T-helper 17 cell (primary cell): Measurements from ENCODE around the gene DPPA5. TPM values are rescaled to one million over a fixed set of nuclear protein-coding genes. Genes with fewer than 3 reads are reported as not detected.
"Not testable (repeated sequence)": the region's sequence is repeated elsewhere in the genome, so short reads cannot be mapped to it uniquely, and the experiment has no call there.

ENCODE experiments used
- ATAC-seq: fragments of 150-1000 bp; cut with Tn5 transposase; 2 replicates; pipeline ENCODE4 v1.10.0; 2021; ENCODE audit warnings: mild to moderate bottlenecking, moderate library complexity
- DNase-seq, 3 donors: peaks; one replicate each; pipeline versions ENCODE4 v3.0.0 to v3.0.0-alpha.2; 2020 to 2021
- H3K9me3 ChIP-seq: one replicate; pipeline ENCODE4 v1.7.0; 2013; ENCODE audit warnings: low read length, mild to moderate bottlenecking; ENCODE audit not compliant: control insufficient read depth, poor library complexity, severe bottlenecking
- H3K27ac Mint-ChIP-seq: one replicate; pipeline ENCODE4 v1.8.0; 2022; ENCODE audit warnings: mild to moderate bottlenecking, moderate library complexity, mixed read lengths
- H3K27me3 Mint-ChIP-seq: one replicate; pipeline ENCODE4 v1.8.0; 2022; ENCODE audit warnings: mixed read lengths
- H3K36me3 Mint-ChIP-seq: one replicate; pipeline ENCODE4 v1.8.0; 2022; ENCODE audit warnings: low read depth, mixed read lengths
- H3K4me1 Mint-ChIP-seq: one replicate; pipeline ENCODE4 v1.8.0; 2022; ENCODE audit warnings: mild to moderate bottlenecking, mixed read lengths
- H3K4me3 Mint-ChIP-seq: one replicate; pipeline ENCODE4 v1.8.0; 2022; ENCODE audit warnings: mild to moderate bottlenecking, moderate library complexity, mixed read lengths
- total RNA-seq, 4 donors: library from RNA in 2 of 4; stranded (reverse) in 2 of 4; gene quantifications; one replicate each; pipeline ENCODE4 v1.2.3 and lab custom pipeline; 2022 to 2026

The DPPA5 gene, protein sequence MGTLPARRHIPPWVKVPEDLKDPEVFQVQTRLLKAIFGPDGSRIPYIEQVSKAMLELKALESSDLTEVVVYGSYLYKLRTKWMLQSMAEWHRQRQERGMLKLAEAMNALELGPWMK
- not detected for total RNA-seq
- total RNA-seq (lab: John Stamatoyannopoulos, UW) = 0 reads per million in 2 donors

- no peak for ATAC-seq
- DNase-seq = no peak
- Mint-ChIP-seq H3K27ac (no peak within 1 kb of the TSS), H3K27me3 (peaks cover 24% of the 10 kb centered on the region), H3K36me3 (no peaks in the 10 kb centered on the region), H3K4me3 (no peak within 1 kb of the TSS), H3K4me1 (peaks cover 5% of the 10 kb centered on the region)
- no peaks in the 10 kb centered on the region for H3K9me3 ChIP-seq
Observed at GRCh38 chr6:73353636-73354593, at the start of gene DPPA5. Gene DPPA5, minus strand, starts transcription at chr6:73354276. Its CDS starts 51 bp downstream, at chr6:73354225.

- Mint-ChIP-seq H3K4me3 (no peak overlapping the region), H3K27me3 (no peaks in the 10 kb centered on the region), H3K36me3 (no peaks in the 10 kb centered on the region), H3K4me1 (no peaks in the 10 kb centered on the region), H3K27ac (no peak overlapping the region)
- DNase-seq = no peak
- H3K9me3 ChIP-seq = no peaks in the 10 kb centered on the region
- ATAC-seq = no peak
Observed at GRCh38 chr6:73400656-73401055, 46.6 kb upstream of the DPPA5 start.

- peaks cover 12% of the 10 kb centered on the region for H3K4me1 Mint-ChIP-seq
- H3K36me3 Mint-ChIP-seq = no peaks in the 10 kb centered on the region
- DNase-seq (no peak), ATAC-seq (no peak)
- no peaks in the 10 kb centered on the region for H3K9me3 ChIP-seq
- H3K4me3 Mint-ChIP-seq = no peak overlapping the region
- no peak overlapping the region for H3K27ac Mint-ChIP-seq
- H3K27me3 Mint-ChIP-seq = no peaks in the 10 kb centered on the region
Observed at GRCh38 chr6:73395875-73396274, 41.8 kb upstream of the DPPA5 start.

- no peaks in the 10 kb centered on the region for H3K9me3 ChIP-seq
- ATAC-seq = peak; percentile 74
- no peaks in the 10 kb centered on the region for H3K36me3 Mint-ChIP-seq
- peak; percentile 17 to 41 (median 19) for DNase-seq
- no peaks in the 10 kb centered on the region for H3K27me3 Mint-ChIP-seq
- H3K4me3 Mint-ChIP-seq = peak within 1 kb of the TSS; percentile 84
- H3K4me1 Mint-ChIP-seq = peaks cover 12% of the 10 kb centered on the region
- H3K27ac Mint-ChIP-seq = peak within 1 kb of the TSS; percentile 73
Observed at GRCh38 chr6:73394577-73395354, 40.7 kb upstream of the DPPA5 start, which contains the start of gene DDX43. Gene DDX43, plus strand, starts transcription at chr6:73394828. Its CDS starts 78 bp downstream, at chr6:73394906.

DNA sequence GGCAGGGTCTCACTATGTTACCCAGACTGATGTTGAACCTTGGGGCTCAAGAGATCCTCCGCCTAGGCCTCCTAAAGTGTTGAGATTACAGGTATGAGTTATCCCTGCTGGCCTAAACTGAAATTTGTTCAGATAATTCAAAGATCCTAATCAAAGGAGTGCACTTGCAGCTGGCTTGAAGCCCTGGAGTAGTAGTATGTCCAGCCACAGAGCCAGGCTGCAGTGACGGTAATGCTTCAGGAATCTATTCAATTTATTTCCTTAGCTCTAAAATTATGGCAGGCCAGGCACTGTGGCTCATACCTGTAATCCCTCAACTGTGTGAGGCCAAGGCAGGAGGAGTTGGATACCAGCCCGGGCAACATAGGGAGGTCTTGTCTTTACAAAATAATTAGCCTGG, 39.2 kb upstream of the DPPA5 start:
- DNase-seq (no peak), ATAC-seq (no peak)
- peak overlapping the region; percentile 86 for H3K27ac Mint-ChIP-seq
- H3K4me1 Mint-ChIP-seq = peaks cover 15% of the 10 kb centered on the region
- no peak overlapping the region for H3K4me3 Mint-ChIP-seq
- H3K27me3 Mint-ChIP-seq = no peaks in the 10 kb centered on the region
- no peaks in the 10 kb centered on the region for H3K36me3 Mint-ChIP-seq
- no peaks in the 10 kb centered on the region for H3K9me3 ChIP-seq

- Mint-ChIP-seq H3K27ac (peak overlapping the region; percentile 86), H3K4me1 (peaks cover 15% of the 10 kb centered on the region)
- not testable (repeated sequence) for H3K4me3 Mint-ChIP-seq, ATAC-seq, DNase-seq, H3K27me3 Mint-ChIP-seq, H3K9me3 ChIP-seq, H3K36me3 Mint-ChIP-seq
Observed at GRCh38 chr6:73392188-73392587, 38.1 kb upstream of the DPPA5 start.

- no peaks in the 10 kb centered on the region for H3K27me3 Mint-ChIP-seq
- H3K36me3 Mint-ChIP-seq = no peaks in the 10 kb centered on the region
- no peaks in the 10 kb centered on the region for H3K9me3 ChIP-seq
- H3K27ac Mint-ChIP-seq = peak overlapping the region; percentile 86
- H3K4me3 Mint-ChIP-seq = no peak overlapping the region
- DNase-seq (no peak), ATAC-seq (peak; percentile 50)
- peaks cover 15% of the 10 kb centered on the region for H3K4me1 Mint-ChIP-seq
Observed at GRCh38 chr6:73391675-73392074, 37.6 kb upstream of the DPPA5 start.

DNA sequence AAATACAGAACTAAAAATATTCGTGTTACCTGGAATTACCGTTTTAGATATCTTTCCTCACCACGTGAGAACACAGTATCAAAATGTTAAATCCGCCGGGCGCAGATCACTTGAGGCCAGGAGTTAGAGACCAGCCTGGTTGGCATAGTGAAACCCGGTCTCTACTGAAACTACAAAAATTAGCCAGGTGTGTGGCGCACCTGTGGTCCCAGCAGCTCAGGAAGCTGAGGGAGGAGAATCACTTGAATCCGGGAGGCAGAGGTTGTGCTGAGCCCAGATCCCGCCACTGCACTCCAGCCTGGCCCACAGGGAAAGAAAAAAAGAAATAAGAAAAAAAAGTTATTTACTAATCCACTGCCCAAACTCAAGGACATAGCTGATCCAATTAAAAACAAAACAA, 35.8 kb upstream of the DPPA5 start:
- Mint-ChIP-seq H3K4me1 (peaks cover 15% of the 10 kb centered on the region), H3K27me3 (no peaks in the 10 kb centered on the region), H3K4me3 (no peak overlapping the region), H3K36me3 (no peaks in the 10 kb centered on the region), H3K27ac (peak overlapping the region; percentile 83)
- H3K9me3 ChIP-seq = no peaks in the 10 kb centered on the region
- ATAC-seq = no peak
- DNase-seq = no peak

GRCh38 chr6:73388800-73389512, 34.9 kb upstream of the DPPA5 start:
- H3K4me3 Mint-ChIP-seq = peak overlapping the region; percentile 87
- no peaks in the 10 kb centered on the region for H3K9me3 ChIP-seq
- peak overlapping the region; percentile 83 for H3K27ac Mint-ChIP-seq
- peaks cover 15% of the 10 kb centered on the region for H3K4me1 Mint-ChIP-seq
- DNase-seq = peak; percentile 13 to 41 (median 25)
- H3K36me3 Mint-ChIP-seq = no peaks in the 10 kb centered on the region
- ATAC-seq = peak; percentile 82
- no peaks in the 10 kb centered on the region for H3K27me3 Mint-ChIP-seq

DNA sequence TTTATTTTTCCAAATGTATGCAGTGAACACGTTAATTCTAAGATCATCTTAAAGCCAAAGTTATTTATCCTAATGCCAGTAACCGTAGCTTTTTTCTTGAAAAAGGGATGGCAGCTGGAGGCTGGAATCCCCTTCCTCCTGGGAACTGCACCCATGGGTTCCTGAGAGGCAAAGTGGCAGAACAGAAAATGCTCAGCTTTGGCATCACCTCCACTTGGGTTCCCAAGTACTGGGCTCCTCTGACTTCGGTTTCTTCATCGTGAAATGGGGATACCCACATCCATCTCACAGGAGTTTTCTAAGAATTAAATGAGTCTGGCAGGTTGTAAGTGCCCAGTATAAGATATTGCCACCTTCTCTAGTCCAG, 34.3 kb upstream of the DPPA5 start:
- no peaks in the 10 kb centered on the region for H3K27me3 Mint-ChIP-seq
- no peaks in the 10 kb centered on the region for H3K9me3 ChIP-seq
- H3K27ac Mint-ChIP-seq = peak overlapping the region; percentile 83
- ATAC-seq (peak; percentile 29), DNase-seq (no peak)
- H3K4me1 Mint-ChIP-seq = peaks cover 15% of the 10 kb centered on the region
- H3K4me3 Mint-ChIP-seq = peak overlapping the region; percentile 87
- no peaks in the 10 kb centered on the region for H3K36me3 Mint-ChIP-seq

DNA sequence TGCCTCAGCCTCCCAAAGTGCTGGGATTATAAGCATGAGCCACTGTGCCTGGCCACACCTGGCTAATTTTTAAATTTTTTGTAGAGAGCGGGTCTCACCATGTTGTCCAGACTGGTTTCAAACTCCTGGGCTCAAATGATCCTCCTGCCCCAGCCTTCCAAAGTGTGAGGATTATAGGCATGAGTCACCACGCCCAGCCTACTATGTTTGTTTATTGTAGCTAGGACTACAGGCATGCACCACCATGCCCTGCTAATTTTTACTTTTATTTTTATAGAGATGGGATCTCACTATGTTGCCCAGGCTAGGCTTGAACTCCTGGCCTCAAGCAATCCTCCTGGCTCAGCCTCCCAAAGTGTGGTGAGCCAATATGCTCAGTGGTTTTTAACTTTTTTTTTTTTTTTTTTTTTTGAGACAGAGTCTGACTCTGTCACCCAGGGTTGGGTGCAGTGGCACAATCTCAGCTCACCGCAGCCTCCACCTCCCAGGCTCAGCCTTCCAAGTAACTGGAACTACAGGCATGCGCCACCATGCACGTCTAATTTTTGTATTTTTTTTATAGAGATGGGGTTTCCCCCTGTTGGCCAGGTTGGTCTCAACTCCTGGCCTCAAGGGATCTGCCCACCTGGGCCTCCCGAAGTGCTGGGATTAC, 28.5 kb upstream of the DPPA5 start:
- H3K9me3 ChIP-seq = no peaks in the 10 kb centered on the region
- Mint-ChIP-seq H3K36me3 (peaks cover 3% of the 10 kb centered on the region), H3K4me3 (no peak overlapping the region), H3K27ac (no peak overlapping the region), H3K4me1 (no peaks in the 10 kb centered on the region), H3K27me3 (no peaks in the 10 kb centered on the region)
- ATAC-seq (no peak), DNase-seq (no peak)

DNA sequence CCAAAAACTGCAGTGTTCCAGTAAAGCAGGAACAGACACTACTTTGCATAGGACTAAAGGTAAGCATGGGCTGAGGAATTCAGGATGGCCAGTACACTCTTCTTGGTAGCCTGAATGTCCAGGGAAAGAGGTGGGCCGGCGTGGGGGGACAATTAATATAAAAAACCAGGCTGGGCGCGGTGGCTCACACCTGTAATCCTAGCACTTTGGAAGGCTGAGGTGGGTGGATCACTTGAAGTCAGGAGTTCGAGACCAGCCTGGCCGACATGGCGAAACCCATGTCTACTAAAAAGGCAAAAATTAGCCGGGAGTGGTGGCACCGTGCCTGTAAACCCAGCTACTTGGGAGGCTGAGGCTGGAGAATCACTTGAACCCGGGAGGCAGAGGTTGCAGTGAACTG, 27.5 kb upstream of the DPPA5 start:
- not testable (repeated sequence) for H3K36me3 Mint-ChIP-seq, H3K27ac Mint-ChIP-seq, DNase-seq, ATAC-seq, H3K9me3 ChIP-seq, H3K4me1 Mint-ChIP-seq, H3K27me3 Mint-ChIP-seq, H3K4me3 Mint-ChIP-seq
